Heart right ventricle (tissue), 16 donors: Measurements from ENCODE around the gene ZBTB18. TPM values are rescaled to one million over a fixed set of nuclear protein-coding genes. Genes with fewer than 3 reads are reported as not detected.

Experiments used
- ATAC-seq, 8 donors: fragments of 200-7000 bp; cut with Tn5 transposase; one replicate each; pipeline ENCODE4 v1.9.1; 2020; ENCODE audit warnings: mild to moderate bottlenecking in 8 of 8, moderate library complexity in 8 of 8, moderate number of reproducible peaks in 1 of 8
- DNase-seq, 2 donors: peaks; one replicate each; pipeline ENCODE4 v3.0.0-alpha.2; 2020
- H3K27ac ChIP-seq, 10 donors: fragments of 200-600 bp; sonication (generic) in 2 of 10; one replicate each; pipeline versions ENCODE4 v1.5.0 to v1.8.0; 2020 to 2022; ENCODE audit warnings: mild to moderate bottlenecking in 3 of 10
- H3K27me3 ChIP-seq, 7 donors: fragments of 200-600 bp; one replicate each; pipeline ENCODE4 v1.8.0; 2021 to 2022; ENCODE audit warnings: mild to moderate bottlenecking in 2 of 7
- H3K36me3 ChIP-seq, 9 donors: fragments of 200-600 bp; sonication (generic) in 1 of 9; one replicate each; pipeline versions ENCODE4 v1.5.0 to v1.8.0; 2020 to 2022; ENCODE audit warnings: mild to moderate bottlenecking in 2 of 9
- H3K4me1 ChIP-seq, 9 donors: fragments of 200-600 bp; sonication (generic) in 1 of 9; one replicate each; pipeline versions ENCODE4 v1.5.0 to v1.8.0; 2020 to 2022; ENCODE audit warnings: mild to moderate bottlenecking in 4 of 9
- H3K4me3 ChIP-seq, 10 donors: fragments of 200-600 bp; sonication (generic) in 2 of 10; one replicate each; pipeline versions ENCODE4 v1.5.0 to v1.8.0; 2020 to 2022; ENCODE audit warnings: mild to moderate bottlenecking in 7 of 10, moderate library complexity in 2 of 10
- H3K9me3 ChIP-seq, 11 donors: fragments of 200-600 bp in 10 of 11; sonication (generic) in 2 of 11; one replicate each; pipeline versions ENCODE4 v1.5.0 to v1.8.0; 2013 to 2022; ENCODE audit warnings: mild to moderate bottlenecking in 2 of 11, control low read depth in 1 of 11, moderate library complexity in 1 of 11
- whole genome bisulfite sequencing, 2 donors: extraction: QIAGEN DNeasy Blood & Tissue Kit; methylation state at CpG; one replicate each; pipeline ENCODE4 v1.1.7; 2013; ENCODE audit warnings: inconsistent platforms in 1 of 2; 5-methylcytosine and 5-hydroxymethylcytosine counted together
- intact Hi-C, 10 donors: fragments of 100-400 bp; cut with DNase I; formaldehyde crosslinking; loops; one replicate each; pipeline versions ENCODE4 v1.11.1 to v1.14.2; 2022
- polyA plus RNA-seq, 2 donors: library from polyadenylated mRNA; stranded (reverse); fragments of 200-250 nt; gene quantifications; one replicate each; pipeline ENCODE4 v1.2.3, GENCODE V29; 2013
- total RNA-seq, 10 donors: library from RNA; stranded (reverse); fragmentation: NEBNext Ultra II Directional in 3 of 10; extraction: Animal tissue kit (Norgen Biotek cat#: 25700) in 3 of 10; gene quantifications; one replicate each; pipeline versions ENCODE4 v1.2.1 to v1.2.4, GENCODE V29; 2021 to 2023
- TF ChIP-seq, protein P1 (sequence below), 9 donors: fragments of 200-600 bp; sonication (generic) in 2 of 9; IDR thresholded peaks; one replicate each; pipeline versions ENCODE4 v1.5.0 to v1.8.0; 2021 to 2022; ENCODE audit warnings: antibody characterized with exemption in 9 of 9, mild to moderate bottlenecking in 5 of 9, moderate library complexity in 1 of 9
- donor health status: Arrhythmogenic right ventricular cardiomyopathy.
- donor health status: ischemic (EF 13 %, LVEDD 7.1; RV severe dilation, severe dysfunction).
- donor health status: healthy with polysubstance abuse.
- donor health status: DM: no; HTN: yes; CAD: no.
- donor health status: DM: no; HTN: no; CAD: no.
- donor health status: ischemic (EF 25% LVEDD 6.9; RV normal size, moderate dysfunction).
- donor health status: ischemic (EF 25% LVEDD 5.7; RV mildly dilated, moderate dysfunction).
- donor health status: healthy.
- donor health status: DM: yes; HTN: yes; CAD: no.
- donor health status: Ischemic cardiomyopathy.
- donor health status: ischemic (EF 35%, LVEDD 5.7; RV mildly dilated, moderate dysfunction).
- donor health status: nonischemic (EF 11% LVEDD 7.7; RV severe dilation, severe dysfunction).
- donor health status: DM: yes; HTN: yes; CAD: no.
- donor health status: PGD.
- donor health status: ischemic (EF 29% LVEDD 5.4; RV normal size, mild dysfunction).
- donor health status: nonischemic (EF 23%, LVEDD 6.1; RV moderate dilation, normal function).

ZBTB18 gene
- total and polyA plus RNA-seq, 12 donors, result 7.5 to 33.7 (median 20.5) TPM

DNA sequence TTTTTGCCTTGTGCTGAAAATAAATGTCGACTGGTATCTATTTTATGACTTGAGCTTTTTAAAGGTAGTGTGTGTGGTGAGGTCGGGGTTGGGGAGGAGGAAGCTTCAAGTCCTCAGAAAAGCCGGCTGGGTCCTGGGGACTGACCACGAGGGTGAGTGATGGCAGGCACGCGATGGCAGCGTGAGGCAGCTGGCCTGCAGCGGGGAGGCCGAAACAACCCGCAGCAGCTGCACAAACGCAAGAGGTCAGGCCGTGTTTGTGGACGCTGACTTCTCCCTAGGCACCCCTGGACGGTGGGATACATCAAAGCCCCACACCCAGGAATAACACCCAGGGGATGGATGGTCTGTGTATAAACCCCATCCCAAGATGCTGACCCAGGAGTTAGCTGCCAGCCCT, 51.4 kb downstream of the ZBTB18 start:
- Histone ChIP-seq H3K27me3 (peaks cover 0 to 32% (median 6%) of the 10 kb centered on the region in 7 donors), H3K27ac (no peak overlapping the region), H3K36me3 (no peaks in the 10 kb centered on the region), H3K4me1 (peaks cover 0 to 10% (median 0%) of the 10 kb centered on the region in 9 donors), H3K9me3 (peaks cover 0 to 9% (median 0%) of the 10 kb centered on the region in 11 donors), H3K4me3 (no peak overlapping the region)
- intact Hi-C loops, result no loop called here
- ATAC-seq, result no peak
- DNase-seq, result no peak
- WGBS, 2 donors, result 78 to 87% methylated on average over 14 of the region's 14 CpGs
- TF ChIP-seq, protein P1, sequence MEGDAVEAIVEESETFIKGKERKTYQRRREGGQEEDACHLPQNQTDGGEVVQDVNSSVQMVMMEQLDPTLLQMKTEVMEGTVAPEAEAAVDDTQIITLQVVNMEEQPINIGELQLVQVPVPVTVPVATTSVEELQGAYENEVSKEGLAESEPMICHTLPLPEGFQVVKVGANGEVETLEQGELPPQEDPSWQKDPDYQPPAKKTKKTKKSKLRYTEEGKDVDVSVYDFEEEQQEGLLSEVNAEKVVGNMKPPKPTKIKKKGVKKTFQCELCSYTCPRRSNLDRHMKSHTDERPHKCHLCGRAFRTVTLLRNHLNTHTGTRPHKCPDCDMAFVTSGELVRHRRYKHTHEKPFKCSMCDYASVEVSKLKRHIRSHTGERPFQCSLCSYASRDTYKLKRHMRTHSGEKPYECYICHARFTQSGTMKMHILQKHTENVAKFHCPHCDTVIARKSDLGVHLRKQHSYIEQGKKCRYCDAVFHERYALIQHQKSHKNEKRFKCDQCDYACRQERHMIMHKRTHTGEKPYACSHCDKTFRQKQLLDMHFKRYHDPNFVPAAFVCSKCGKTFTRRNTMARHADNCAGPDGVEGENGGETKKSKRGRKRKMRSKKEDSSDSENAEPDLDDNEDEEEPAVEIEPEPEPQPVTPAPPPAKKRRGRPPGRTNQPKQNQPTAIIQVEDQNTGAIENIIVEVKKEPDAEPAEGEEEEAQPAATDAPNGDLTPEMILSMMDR (IDR thresholded peaks at IDR 0.05), result no peak

DNA sequence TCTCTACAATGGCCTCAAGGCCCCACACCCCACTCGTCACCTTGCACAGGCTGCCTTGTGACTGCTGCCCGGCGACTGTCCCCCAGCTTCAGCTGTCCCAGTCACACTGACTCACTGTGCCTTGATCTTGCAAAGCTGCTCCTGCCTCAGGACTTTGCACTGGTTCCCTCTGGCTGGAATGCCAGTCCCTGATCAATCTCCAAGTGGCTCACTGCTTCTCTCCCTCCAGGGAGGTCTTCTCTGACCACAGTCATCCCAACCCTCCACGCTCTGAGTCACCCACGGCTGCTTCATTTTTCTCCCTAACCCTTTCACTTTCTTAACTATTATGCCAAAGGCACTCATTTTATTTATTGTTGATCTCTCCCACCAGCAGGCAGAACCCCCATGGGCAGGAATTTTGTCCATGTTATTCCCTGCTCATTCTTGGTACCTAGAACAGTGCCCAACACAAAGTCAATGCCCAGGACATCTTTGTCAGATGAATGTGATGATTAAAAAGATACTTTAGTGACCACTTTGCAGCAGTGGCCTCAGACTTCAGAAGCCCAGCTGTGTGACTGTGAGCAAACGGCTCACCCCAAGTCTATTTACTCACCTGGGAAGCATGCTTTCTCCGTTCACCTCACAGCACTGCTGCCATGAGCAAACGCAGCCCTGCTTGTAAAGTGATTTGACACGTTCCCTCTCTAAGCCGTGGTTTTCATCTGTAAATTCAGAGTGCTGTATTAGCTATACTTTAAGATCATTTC, 53.4 kb downstream of the ZBTB18 start:
- TF ChIP-seq, protein P1 (IDR thresholded peaks at IDR 0.05), result no peak
- H3K4me1 ChIP-seq, result peaks cover 0 to 10% (median 0%) of the 10 kb centered on the region in 9 donors
- H3K36me3 ChIP-seq, result no peaks in the 10 kb centered on the region
- WGBS, 2 donors, result 85 to 88% methylated on average over 10 of the region's 10 CpGs
- ATAC-seq, result no peak
- DNase-seq, result no peak
- no peak overlapping the region for H3K4me3 ChIP-seq
- H3K27me3 ChIP-seq, result peaks cover 0 to 36% (median 1%) of the 10 kb centered on the region in 7 donors
- H3K9me3 ChIP-seq, result peaks cover 0 to 2% (median 0%) of the 10 kb centered on the region in 11 donors
- intact Hi-C loops, result no loop called here
- no peak overlapping the region for H3K27ac ChIP-seq

DNA sequence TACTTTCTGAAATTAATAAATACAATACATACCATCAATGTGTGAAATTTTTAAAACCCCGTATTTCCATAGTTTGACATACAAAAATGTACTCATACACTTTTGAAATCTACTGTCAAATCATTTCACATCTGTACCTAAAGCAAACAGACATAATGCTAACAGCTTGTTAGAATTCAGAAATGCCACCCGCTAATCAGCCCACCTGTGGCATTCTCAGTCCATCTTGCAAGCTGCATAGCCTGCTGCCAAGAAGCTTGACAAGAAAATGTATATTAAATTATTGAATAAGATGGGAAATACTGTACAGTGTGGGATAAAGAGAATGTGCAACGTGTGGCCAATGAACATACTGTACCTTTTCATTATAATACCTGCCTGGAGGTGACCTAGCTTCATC, 55.1 kb downstream of the ZBTB18 start:
- Histone ChIP-seq H3K4me1 (peaks cover 0 to 1% (median 0%) of the 10 kb centered on the region in 9 donors), H3K9me3 (no peaks in the 10 kb centered on the region), H3K4me3 (no peak overlapping the region), H3K27ac (no peak overlapping the region), H3K27me3 (peaks cover 0 to 23% (median 0%) of the 10 kb centered on the region in 7 donors), H3K36me3 (no peaks in the 10 kb centered on the region)
- intact Hi-C loops, result no loop called here
- WGBS, 2 donors, result 86 to 90% methylated on average over 3 of the region's 3 CpGs
- TF ChIP-seq, protein P1 (IDR thresholded peaks at IDR 0.05), result no peak
- DNase-seq (no peak), ATAC-seq (no peak)

Other genes with a start within 250 kb of the ZBTB18 start
- gene AKT3, start 201.0 kb upstream of the ZBTB18 start, total RNA-seq, result 10 to 100 TPM; 11.8 to 27.6 (median 18.8) TPM
- 1 to 10 TPM; 6.5 to 7.2 TPM for gene AKT3, start 201.0 kb upstream of the ZBTB18 start, polyA plus RNA-seq